HCT116 (cell line): ENCODE results near the gene SRGN. TPM values are rescaled to one million over a fixed set of nuclear protein-coding genes. Genes with fewer than 3 reads are reported as not detected.

Source experiments
- ATAC-seq: fragments of 200-7000 bp; cut with Tn5 transposase; 2 replicates; pipeline ENCODE4 v1.9.1; 2020; ENCODE audit warnings: mild to moderate bottlenecking, moderate library complexity
- BruUV-seq: library from RNA; stranded (reverse); fragments of 400-500 nt; replicated peaks from 2 replicates; lab custom pipeline; 2021; lab: Mats Ljungman, UMichigan
- CTCF ChIA-PET: fragments of 300-600 bp; sonication (Branson Sonifier 250); formaldehyde crosslinking; loops from one replicate; lab custom pipeline; 2021; ENCODE audit warnings: antibody characterized with exemption; lab: Charles Lee
- POLR2A ChIA-PET: fragments of 300-600, 350-600 bp; sonication (Branson Sonifier 250); formaldehyde crosslinking; loops from one replicate; lab custom pipeline; 2021; ENCODE audit warnings: antibody characterized with exemption; lab: Charles Lee
- RAD21 ChIA-PET, 2 experiments: fragments of 300-600 bp; sonication (Branson Sonifier 250); formaldehyde crosslinking; loops; one replicate each; lab custom pipeline; 2023; ENCODE audit warnings: low total read pairs in 2 of 2; ENCODE audit not compliant: uncharacterized antibody in 2 of 2, unreplicated experiment in 2 of 2, low non-redundant PET in 1 of 2; lab: Charles Lee
- DNase-seq: peaks from one replicate; pipeline ENCODE4 v3.0.0-alpha.2; 2010; ENCODE audit warnings: low read depth, low spot score
- H2AFZ ChIP-seq: fragments of 200-600 bp; shearing (Covaris generic), sonication (generic); 2 replicates; pipeline ENCODE4 v1.6.1; 2017; ENCODE audit warnings: low read depth, mixed run types, mixed read lengths, antibody characterized with exemption, low read length; ENCODE audit not compliant: poor library complexity, severe bottlenecking
- H3K27ac ChIP-seq: 2 replicates; pipeline ENCODE4 v1.5.1; 2012; ENCODE audit warnings: low read depth, low read length
- H3K27me3 ChIP-seq: fragments of 200-600 bp; sonication (generic); 2 replicates; pipeline ENCODE4 v1.6.1; 2016; ENCODE audit warnings: mixed run types, low read length, mixed read lengths; ENCODE audit not compliant: insufficient read depth
- H3K36me3 ChIP-seq, 2 experiments: fragments of 200-500 bp in 1 of 2; fragments of 200-600 bp in 1 of 2; sonication (Bioruptor generic) in 1 of 2; sonication (generic) in 1 of 2; 2 replicates each; pipeline versions ENCODE4 v1.5.1 to v1.6.1; 2014 to 2016; ENCODE audit warnings: low read length in 2 of 2, inconsistent platforms in 1 of 2, mixed read lengths in 1 of 2, mixed run types in 1 of 2; ENCODE audit not compliant: insufficient read depth in 2 of 2, control insufficient read depth in 1 of 2
- H3K4me1 ChIP-seq, 2 experiments: fragments of 200-600 bp in 1 of 2; sonication (generic) in 1 of 2; 2 replicates each; pipeline versions ENCODE4 v1.5.1 to v1.6.1; 2012 to 2017; ENCODE audit warnings: low read length in 2 of 2, inconsistent platforms in 1 of 2, mild to moderate bottlenecking in 1 of 2, mixed read lengths in 1 of 2, mixed run types in 1 of 2, moderate library complexity in 1 of 2; ENCODE audit not compliant: insufficient read depth in 2 of 2, control insufficient read depth in 1 of 2
- H3K4me2 ChIP-seq: fragments of 200-600 bp; sonication (generic); 2 replicates; pipeline ENCODE4 v1.6.1; 2017; ENCODE audit warnings: mixed run types, low read length, mixed read lengths
- H3K4me3 ChIP-seq, 2 experiments: fragments of 200-600 bp in 1 of 2; sonication (generic) in 1 of 2; replicated peaks in 1 of 2; 2 replicates each; pipeline ENCODE4 v1.5.1; 2011 to 2016; ENCODE audit warnings: low read length in 2 of 2, control low read depth in 1 of 2, low read depth in 1 of 2, mild to moderate bottlenecking in 1 of 2, mixed read lengths in 1 of 2, mixed run types in 1 of 2
- H3K79me2 ChIP-seq: fragments of 200-600 bp; sonication (generic); 2 replicates; pipeline ENCODE4 v1.6.1; 2017; ENCODE audit warnings: mild to moderate bottlenecking, mixed run types, low read length, moderate library complexity, mixed read lengths; ENCODE audit not compliant: insufficient read depth
- H3K9ac ChIP-seq: fragments of 200-600 bp; sonication (generic); 2 replicates; pipeline ENCODE4 v1.6.1; 2016; ENCODE audit warnings: low read length, mixed read lengths
- H3K9me2 ChIP-seq: fragments of 200-600 bp; sonication (generic), shearing (Covaris generic); 2 replicates; pipeline ENCODE4 v1.6.1; 2017; ENCODE audit warnings: mixed run types, mild to moderate bottlenecking, moderate library complexity; ENCODE audit not compliant: insufficient read depth
- H3K9me3 ChIP-seq, 2 experiments: fragments of 200-500 bp in 1 of 2; fragments of 200-600 bp in 1 of 2; sonication (Bioruptor generic) in 1 of 2; sonication (generic) in 1 of 2; 2 replicates each; pipeline ENCODE4 v1.6.1; 2014 to 2017; ENCODE audit warnings: low read length in 2 of 2, mixed read lengths in 2 of 2, inconsistent platforms in 1 of 2, low read depth in 1 of 2, mild to moderate bottlenecking in 1 of 2, mixed run types in 1 of 2, moderate library complexity in 1 of 2; ENCODE audit not compliant: control insufficient read depth in 1 of 2, insufficient read depth in 1 of 2
- H4K20me1 ChIP-seq: fragments of 200-600 bp; sonication (generic), shearing (Covaris generic); 2 replicates; pipeline ENCODE4 v1.6.1; 2017; ENCODE audit warnings: mixed run types, mild to moderate bottlenecking, moderate library complexity; ENCODE audit not compliant: insufficient read depth
- EGR1 ChIP-seq: IDR thresholded peaks from 2 replicates; pipeline ENCODE4 v1.6.1; 2012; ENCODE audit warnings: low read depth
- ELF1 ChIP-seq: IDR thresholded peaks from 2 replicates; pipeline ENCODE4 v1.6.1; 2012; ENCODE audit warnings: low read depth, borderline replicate concordance
- POLR2A ChIP-seq: IDR thresholded peaks from 2 replicates; pipeline ENCODE4 v1.7.0; 2011; ENCODE audit warnings: borderline replicate concordance; ENCODE audit not compliant: insufficient read depth, insufficient read length; ENCODE audit errors: extremely low read depth
- POLR2AphosphoS5 ChIP-seq: IDR thresholded peaks from 2 replicates; pipeline ENCODE4 v1.6.1; 2011; ENCODE audit warnings: mild to moderate bottlenecking, low read depth, low read length, moderate library complexity
- SIN3A ChIP-seq: IDR thresholded peaks from 2 replicates; pipeline ENCODE4 v1.6.1; 2012; ENCODE audit warnings: low read depth
- SP1 ChIP-seq: IDR thresholded peaks from 2 replicates; pipeline ENCODE4 v1.6.1; 2012; ENCODE audit warnings: low read depth
- TCF7L2 ChIP-seq: IDR thresholded peaks from 2 replicates; pipeline ENCODE4 v1.7.0; 2011; ENCODE audit warnings: borderline replicate concordance, inconsistent platforms; ENCODE audit not compliant: insufficient read depth, insufficient read length; ENCODE audit errors: extremely low read depth
- YY1 ChIP-seq: IDR thresholded peaks from 2 replicates; pipeline ENCODE4 v1.6.1; 2011; ENCODE audit warnings: low read length, low read depth, moderate library complexity, mild to moderate bottlenecking; ENCODE audit not compliant: insufficient replicate concordance; ENCODE audit errors: extremely low read depth
- ZFX ChIP-seq: fragments of 450-650 bp; IDR thresholded peaks from 2 replicates; pipeline ENCODE4 v1.6.1; 2017
- ZNF274 ChIP-seq: fragments of 200-500 bp; sonication (Bioruptor generic); IDR thresholded peaks from 2 replicates; pipeline ENCODE4 v1.6.1; 2014; ENCODE audit warnings: mild to moderate bottlenecking, low read depth, low read length, inconsistent platforms
- intact Hi-C: fragments of 100-400 bp; cut with micrococcal nuclease; formaldehyde crosslinking; loops from 2 replicates; pipeline ENCODE4 v1.10.0; 2022
- total RNA-seq: library from RNA; stranded (reverse); gene quantifications from one replicate; pipeline ENCODE4 v1.2.1, GENCODE V29; 2021; ENCODE audit not compliant: unreplicated experiment
- TF ChIP-seq, protein P1 (sequence below): IDR thresholded peaks from 2 replicates; pipeline ENCODE4 v1.6.1; 2012; ENCODE audit warnings: low read depth
- TF ChIP-seq, protein P2 (sequence below): IDR thresholded peaks from 2 replicates; pipeline ENCODE4 v1.6.1; 2012
- TF ChIP-seq, protein P3 (sequence below): IDR thresholded peaks from 2 replicates; pipeline ENCODE4 v1.6.1; 2012
- TF ChIP-seq, protein P4 (sequence below): IDR thresholded peaks from 2 replicates; pipeline ENCODE4 v1.6.1; 2011; ENCODE audit warnings: mild to moderate bottlenecking, low read length, moderate library complexity; ENCODE audit not compliant: insufficient replicate concordance; ENCODE audit errors: extremely low read depth

Gene SRGN
- total RNA-seq, 1 experiment from 2014 or later = 1.8 TPM

DNA sequence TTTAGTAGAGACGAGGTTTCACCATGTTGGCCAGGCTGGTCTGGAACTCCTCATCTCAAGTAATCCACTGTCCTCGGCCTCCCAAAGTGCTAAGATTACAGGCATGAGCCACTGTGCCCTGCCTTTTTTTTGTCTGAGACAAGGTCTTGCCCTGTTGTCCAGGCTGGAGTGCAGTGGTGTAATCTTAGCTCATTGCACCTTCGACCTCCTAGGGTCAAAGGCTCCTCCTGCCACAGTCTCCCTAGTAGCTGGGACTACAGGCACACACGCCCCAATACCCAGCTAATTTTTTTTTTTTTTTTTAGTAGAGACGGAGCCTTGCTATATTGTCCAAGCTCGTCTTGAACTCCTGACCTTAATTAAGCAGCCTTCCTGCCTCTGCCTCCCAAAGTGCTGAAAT lies 65.3 kb downstream of the SRGN start:
- POLR2A ChIA-PET = interaction anchor here (0.9 kb wide), 1 partner anchor 21 kb away, joined by 3 read pairs; no protein-coding TSS in a partner anchor
- Histone ChIP-seq H2AFZ (no peak overlapping the region), H3K9me3 (no peaks in the 10 kb centered on the region), H3K79me2 (peaks cover 40% of the 10 kb centered on the region), H3K27ac (peak overlapping the region; percentile 18), H3K36me3 (no peaks in the 10 kb centered on the region), H3K4me3 (no peak overlapping the region), H4K20me1 (no peaks in the 10 kb centered on the region), H3K9me2 (no peaks in the 10 kb centered on the region), H3K4me2 (peak overlapping the region; percentile 69), H3K4me1 (peaks cover 25 to 37% of the 10 kb centered on the region in 2 experiments), H3K9ac (0 out of 2 replicates have a peak overlapping the region, but pooled peaks have one; percentile 12), H3K27me3 (no peaks in the 10 kb centered on the region)
- intact Hi-C loops = no loop called here
- RAD21 ChIA-PET = no interaction called here
- BruUV-seq = no TSS peak
- DNase-seq (no peak), ATAC-seq (peak; percentile 31)
- TF ChIP-seq POLR2AphosphoS5 (no peak), YY1 (no peak), EGR1 (no peak), ZFX (no peak), SIN3A (no peak), POLR2A (no peak), TCF7L2 (no peak), ZNF274 (no peak), ELF1 (no peak), SP1 (no peak)
- TF ChIP-seq, protein P1, sequence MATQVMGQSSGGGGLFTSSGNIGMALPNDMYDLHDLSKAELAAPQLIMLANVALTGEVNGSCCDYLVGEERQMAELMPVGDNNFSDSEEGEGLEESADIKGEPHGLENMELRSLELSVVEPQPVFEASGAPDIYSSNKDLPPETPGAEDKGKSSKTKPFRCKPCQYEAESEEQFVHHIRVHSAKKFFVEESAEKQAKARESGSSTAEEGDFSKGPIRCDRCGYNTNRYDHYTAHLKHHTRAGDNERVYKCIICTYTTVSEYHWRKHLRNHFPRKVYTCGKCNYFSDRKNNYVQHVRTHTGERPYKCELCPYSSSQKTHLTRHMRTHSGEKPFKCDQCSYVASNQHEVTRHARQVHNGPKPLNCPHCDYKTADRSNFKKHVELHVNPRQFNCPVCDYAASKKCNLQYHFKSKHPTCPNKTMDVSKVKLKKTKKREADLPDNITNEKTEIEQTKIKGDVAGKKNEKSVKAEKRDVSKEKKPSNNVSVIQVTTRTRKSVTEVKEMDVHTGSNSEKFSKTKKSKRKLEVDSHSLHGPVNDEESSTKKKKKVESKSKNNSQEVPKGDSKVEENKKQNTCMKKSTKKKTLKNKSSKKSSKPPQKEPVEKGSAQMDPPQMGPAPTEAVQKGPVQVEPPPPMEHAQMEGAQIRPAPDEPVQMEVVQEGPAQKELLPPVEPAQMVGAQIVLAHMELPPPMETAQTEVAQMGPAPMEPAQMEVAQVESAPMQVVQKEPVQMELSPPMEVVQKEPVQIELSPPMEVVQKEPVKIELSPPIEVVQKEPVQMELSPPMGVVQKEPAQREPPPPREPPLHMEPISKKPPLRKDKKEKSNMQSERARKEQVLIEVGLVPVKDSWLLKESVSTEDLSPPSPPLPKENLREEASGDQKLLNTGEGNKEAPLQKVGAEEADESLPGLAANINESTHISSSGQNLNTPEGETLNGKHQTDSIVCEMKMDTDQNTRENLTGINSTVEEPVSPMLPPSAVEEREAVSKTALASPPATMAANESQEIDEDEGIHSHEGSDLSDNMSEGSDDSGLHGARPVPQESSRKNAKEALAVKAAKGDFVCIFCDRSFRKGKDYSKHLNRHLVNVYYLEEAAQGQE = no peak
- TF ChIP-seq, protein P2, sequence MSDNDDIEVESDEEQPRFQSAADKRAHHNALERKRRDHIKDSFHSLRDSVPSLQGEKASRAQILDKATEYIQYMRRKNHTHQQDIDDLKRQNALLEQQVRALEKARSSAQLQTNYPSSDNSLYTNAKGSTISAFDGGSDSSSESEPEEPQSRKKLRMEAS = no peak
- TF ChIP-seq, protein P3, sequence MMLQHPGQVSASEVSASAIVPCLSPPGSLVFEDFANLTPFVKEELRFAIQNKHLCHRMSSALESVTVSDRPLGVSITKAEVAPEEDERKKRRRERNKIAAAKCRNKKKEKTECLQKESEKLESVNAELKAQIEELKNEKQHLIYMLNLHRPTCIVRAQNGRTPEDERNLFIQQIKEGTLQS = no peak
- TF ChIP-seq, protein P4, sequence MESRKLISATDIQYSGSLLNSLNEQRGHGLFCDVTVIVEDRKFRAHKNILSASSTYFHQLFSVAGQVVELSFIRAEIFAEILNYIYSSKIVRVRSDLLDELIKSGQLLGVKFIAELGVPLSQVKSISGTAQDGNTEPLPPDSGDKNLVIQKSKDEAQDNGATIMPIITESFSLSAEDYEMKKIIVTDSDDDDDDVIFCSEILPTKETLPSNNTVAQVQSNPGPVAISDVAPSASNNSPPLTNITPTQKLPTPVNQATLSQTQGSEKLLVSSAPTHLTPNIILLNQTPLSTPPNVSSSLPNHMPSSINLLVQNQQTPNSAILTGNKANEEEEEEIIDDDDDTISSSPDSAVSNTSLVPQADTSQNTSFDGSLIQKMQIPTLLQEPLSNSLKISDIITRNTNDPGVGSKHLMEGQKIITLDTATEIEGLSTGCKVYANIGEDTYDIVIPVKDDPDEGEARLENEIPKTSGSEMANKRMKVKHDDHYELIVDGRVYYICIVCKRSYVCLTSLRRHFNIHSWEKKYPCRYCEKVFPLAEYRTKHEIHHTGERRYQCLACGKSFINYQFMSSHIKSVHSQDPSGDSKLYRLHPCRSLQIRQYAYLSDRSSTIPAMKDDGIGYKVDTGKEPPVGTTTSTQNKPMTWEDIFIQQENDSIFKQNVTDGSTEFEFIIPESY = no peak
- CTCF ChIA-PET = no interaction called here
